HepG2 (cell line): ENCODE results near the gene HPD. TPM values are rescaled to one million over a fixed set of nuclear protein-coding genes. Genes with fewer than 3 reads are reported as not detected.

ENCODE experiments used
- CBX5 ChIP-seq: sonication (generic); formaldehyde crosslinking; IDR thresholded peaks from 2 replicates; pipeline ENCODE4 v1.4.0; 2020; ENCODE audit warnings: missing genetic modification reagents, borderline replicate concordance
- GZF1 ChIP-seq: sonication (generic); formaldehyde crosslinking; IDR thresholded peaks from 2 replicates; pipeline ENCODE4 v1.5.1; 2020; ENCODE audit warnings: mild to moderate bottlenecking, missing genetic modification reagents
- MAFG ChIP-seq: sonication (generic); formaldehyde crosslinking; IDR thresholded peaks from 2 replicates; pipeline ENCODE4 v1.5.1; 2020; ENCODE audit warnings: mild to moderate bottlenecking, missing genetic modification reagents
- MXD4 ChIP-seq: IDR thresholded peaks from 2 replicates; pipeline ENCODE4 v1.6.1; 2016; ENCODE audit warnings: mild to moderate bottlenecking, missing biosample characterization, missing genetic modification reagents
- SMAD3 ChIP-seq: sonication (generic); formaldehyde crosslinking; IDR thresholded peaks from 2 replicates; pipeline ENCODE4 v1.4.0; 2020; ENCODE audit warnings: missing genetic modification reagents
- TAF1 ChIP-seq: sonication (generic); formaldehyde crosslinking; IDR thresholded peaks from 2 replicates; pipeline ENCODE4 v1.4.0; 2020; ENCODE audit warnings: missing genetic modification reagents
- TRAFD1 ChIP-seq: sonication (generic); formaldehyde crosslinking; IDR thresholded peaks from 2 replicates; pipeline ENCODE4 v1.5.1; 2020; ENCODE audit warnings: missing genetic modification reagents, mild to moderate bottlenecking, borderline replicate concordance
- U2AF1 ChIP-seq: fragments of 200-400 bp; formaldehyde crosslinking; optimal IDR thresholded peaks from 2 replicates; pipeline ENCODE3; 2017; ENCODE audit warnings: mild to moderate bottlenecking, low read depth, low read length
- ZBTB39 ChIP-seq: sonication (generic); formaldehyde crosslinking; IDR thresholded peaks from 2 replicates; pipeline ENCODE4 v1.5.0; 2020; ENCODE audit warnings: missing genetic modification reagents
- ZGPAT ChIP-seq: IDR thresholded peaks from 2 replicates; pipeline ENCODE4 v1.6.1; 2016; ENCODE audit warnings: mild to moderate bottlenecking
- ZNF296 ChIP-seq: sonication (generic); formaldehyde crosslinking; conservative IDR thresholded peaks from 2 replicates; pipeline ENCODE4 v1.5.0; 2020; ENCODE audit warnings: mild to moderate bottlenecking, missing genetic modification reagents
- ZNF326 ChIP-seq: sonication (generic); formaldehyde crosslinking; IDR thresholded peaks from 2 replicates; pipeline ENCODE4 v1.4.0; 2020; ENCODE audit warnings: missing genetic modification reagents, borderline replicate concordance
- ZNF33B ChIP-seq: sonication (generic); formaldehyde crosslinking; IDR thresholded peaks from 2 replicates; pipeline ENCODE4 v1.5.1; 2020; ENCODE audit warnings: mild to moderate bottlenecking, missing genetic modification reagents
- ZNF777 ChIP-seq: sonication (generic); formaldehyde crosslinking; IDR thresholded peaks from 2 replicates; pipeline ENCODE4 v1.4.0; 2020; ENCODE audit warnings: missing genetic modification reagents
- ZNF879 ChIP-seq: sonication (generic); formaldehyde crosslinking; IDR thresholded peaks from 2 replicates; pipeline ENCODE4 v1.8.1; 2023; ENCODE audit warnings: missing genetic modification reagents
- ZNF891 ChIP-seq: sonication (generic); formaldehyde crosslinking; IDR thresholded peaks from 2 replicates; pipeline ENCODE4 v1.5.0; 2020; ENCODE audit warnings: mild to moderate bottlenecking, missing genetic modification reagents
- polyA plus RNA-seq, 8 experiments: library from polyadenylated mRNA; depleted of rRNA in 3 of 8; stranded (reverse) in 7 of 8; unstranded in 1 of 8; fragments of >200 nt; fragmentation: Illumina TruSeq in 4 of 8; extraction: Trizol in 4 of 8; gene quantifications; 2 replicates each; pipeline versions ENCODE4 v1.2.1 to v1.2.3, GENCODE V29; 2011 to 2016; ENCODE audit warnings: low read depth in 4 of 8, missing spikeins in 1 of 8, mixed read lengths in 1 of 8; ENCODE audit not compliant: insufficient read depth in 1 of 8
- total RNA-seq, 5 experiments: library from RNA; depleted of rRNA; stranded (reverse); fragments of >200 nt; fragmentation: Illumina TruSeq; extraction: Trizol; gene quantifications; 2 replicates each; pipeline ENCODE4 v1.2.3, GENCODE V29; 2016; ENCODE audit warnings: low read depth in 1 of 5
- TF ChIP-seq, protein P1 (sequence below): sonication (generic); formaldehyde crosslinking; IDR thresholded peaks from 2 replicates; pipeline ENCODE4 v1.4.0; 2020; ENCODE audit warnings: missing genetic modification reagents
- TF ChIP-seq, protein P2 (sequence below): IDR thresholded peaks from 2 replicates; pipeline ENCODE4 v1.6.1; 2012; ENCODE audit warnings: inconsistent platforms
- TF ChIP-seq, protein P3 (sequence below): sonication (generic); formaldehyde crosslinking; IDR thresholded peaks from 2 replicates; pipeline ENCODE4 v1.4.0; 2020; ENCODE audit warnings: missing genetic modification reagents

Gene HPD
- total and polyA plus RNA-seq, 2 of the 13 experiments (the other 11 are each of a cell fraction or from before 2014, with no cell fraction given): 120 to 195 TPM

- TF ChIP-seq CBX5 (CRISPR knock-in tag) (peak; percentile 28; the same call in 1 of the 2 replicates), U2AF1 (no peak), GZF1 (CRISPR knock-in tag) (0 out of 2 replicates have a peak, but pooled peaks have one; percentile 26), TRAFD1 (0 out of 2 replicates have a peak, but pooled peaks have one; percentile 59), SMAD3 (CRISPR knock-in tag) (no peak), ZBTB39 (CRISPR knock-in tag) (no peak), MXD4 (no peak), MAFG (CRISPR knock-in tag) (no peak), TAF1 (CRISPR knock-in tag) (no peak; the same call in 1 of the 2 replicates), ZNF296 (CRISPR knock-in tag) (no peak), ZGPAT (CRISPR knock-in tag) (0 out of 2 replicates have a peak, but pooled peaks have one; percentile 56), ZNF33B (CRISPR knock-in tag) (no peak; the same call in none of the 2 replicates), ZNF326 (CRISPR knock-in tag) (no peak), ZNF777 (CRISPR knock-in tag) (no peak), ZNF879 (CRISPR knock-in tag) (no peak), ZNF891 (CRISPR knock-in tag) (peak; percentile 58; the same call in 1 of the 2 replicates)
- TF ChIP-seq, protein P1, sequence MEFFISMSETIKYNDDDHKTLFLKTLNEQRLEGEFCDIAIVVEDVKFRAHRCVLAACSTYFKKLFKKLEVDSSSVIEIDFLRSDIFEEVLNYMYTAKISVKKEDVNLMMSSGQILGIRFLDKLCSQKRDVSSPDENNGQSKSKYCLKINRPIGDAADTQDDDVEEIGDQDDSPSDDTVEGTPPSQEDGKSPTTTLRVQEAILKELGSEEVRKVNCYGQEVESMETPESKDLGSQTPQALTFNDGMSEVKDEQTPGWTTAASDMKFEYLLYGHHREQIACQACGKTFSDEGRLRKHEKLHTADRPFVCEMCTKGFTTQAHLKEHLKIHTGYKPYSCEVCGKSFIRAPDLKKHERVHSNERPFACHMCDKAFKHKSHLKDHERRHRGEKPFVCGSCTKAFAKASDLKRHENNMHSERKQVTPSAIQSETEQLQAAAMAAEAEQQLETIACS (CRISPR knock-in tag): 0 out of 2 replicates have a peak, but pooled peaks have one; percentile 3
- TF ChIP-seq, protein P2, sequence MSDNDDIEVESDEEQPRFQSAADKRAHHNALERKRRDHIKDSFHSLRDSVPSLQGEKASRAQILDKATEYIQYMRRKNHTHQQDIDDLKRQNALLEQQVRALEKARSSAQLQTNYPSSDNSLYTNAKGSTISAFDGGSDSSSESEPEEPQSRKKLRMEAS: peak; percentile 41; the same call in 1 of the 2 replicates
- TF ChIP-seq, protein P3, sequence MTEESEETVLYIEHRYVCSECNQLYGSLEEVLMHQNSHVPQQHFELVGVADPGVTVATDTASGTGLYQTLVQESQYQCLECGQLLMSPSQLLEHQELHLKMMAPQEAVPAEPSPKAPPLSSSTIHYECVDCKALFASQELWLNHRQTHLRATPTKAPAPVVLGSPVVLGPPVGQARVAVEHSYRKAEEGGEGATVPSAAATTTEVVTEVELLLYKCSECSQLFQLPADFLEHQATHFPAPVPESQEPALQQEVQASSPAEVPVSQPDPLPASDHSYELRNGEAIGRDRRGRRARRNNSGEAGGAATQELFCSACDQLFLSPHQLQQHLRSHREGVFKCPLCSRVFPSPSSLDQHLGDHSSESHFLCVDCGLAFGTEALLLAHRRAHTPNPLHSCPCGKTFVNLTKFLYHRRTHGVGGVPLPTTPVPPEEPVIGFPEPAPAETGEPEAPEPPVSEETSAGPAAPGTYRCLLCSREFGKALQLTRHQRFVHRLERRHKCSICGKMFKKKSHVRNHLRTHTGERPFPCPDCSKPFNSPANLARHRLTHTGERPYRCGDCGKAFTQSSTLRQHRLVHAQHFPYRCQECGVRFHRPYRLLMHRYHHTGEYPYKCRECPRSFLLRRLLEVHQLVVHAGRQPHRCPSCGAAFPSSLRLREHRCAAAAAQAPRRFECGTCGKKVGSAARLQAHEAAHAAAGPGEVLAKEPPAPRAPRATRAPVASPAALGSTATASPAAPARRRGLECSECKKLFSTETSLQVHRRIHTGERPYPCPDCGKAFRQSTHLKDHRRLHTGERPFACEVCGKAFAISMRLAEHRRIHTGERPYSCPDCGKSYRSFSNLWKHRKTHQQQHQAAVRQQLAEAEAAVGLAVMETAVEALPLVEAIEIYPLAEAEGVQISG (CRISPR knock-in tag): no peak; the same call in 1 of the 2 replicates
Measured at GRCh38 chr12:121858662-121859572, at the start of gene HPD (continued).
